GM21447 (cell line): ENCODE data around the gene SLC22A1.
"Not testable (repeated sequence)": the region's sequence is repeated elsewhere in the genome, so short reads cannot be mapped to it uniquely, and the experiment has no call there.

Source experiments
- ATAC-seq: cut with Tn5 transposase; IDR thresholded peaks from one replicate; pipeline ENCODE4 v1.9.1; 2021; ENCODE audit not compliant: unreplicated experiment

Gene SLC22A1

DNA sequence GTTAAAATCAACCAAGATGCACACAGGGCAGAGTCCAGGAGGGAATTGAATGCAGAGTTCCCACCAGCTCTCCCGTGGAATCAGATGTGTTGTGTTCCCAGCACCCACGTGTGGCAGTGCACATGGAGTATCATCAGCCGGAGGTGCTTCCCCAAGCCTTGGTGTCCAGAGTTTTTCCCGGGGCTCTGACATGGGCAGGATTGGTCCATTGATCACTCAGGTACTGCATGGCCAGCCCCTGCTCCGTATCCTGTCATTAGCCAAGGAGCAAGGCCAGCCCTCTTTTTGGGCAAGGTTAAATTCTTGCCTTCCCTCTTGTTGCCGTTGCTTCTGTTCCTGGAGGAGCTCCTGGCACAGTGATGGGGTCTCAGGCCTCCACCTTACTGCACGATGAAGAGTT, 28.6 kb upstream of the SLC22A1 start:
- ATAC-seq = no peak

GRCh38 chr6:160093946-160094345, 27.7 kb upstream of the SLC22A1 start:
- ATAC-seq = no peak

GRCh38 chr6:160095146-160095845, 26.3 kb upstream of the SLC22A1 start:
- ATAC-seq = no peak

DNA sequence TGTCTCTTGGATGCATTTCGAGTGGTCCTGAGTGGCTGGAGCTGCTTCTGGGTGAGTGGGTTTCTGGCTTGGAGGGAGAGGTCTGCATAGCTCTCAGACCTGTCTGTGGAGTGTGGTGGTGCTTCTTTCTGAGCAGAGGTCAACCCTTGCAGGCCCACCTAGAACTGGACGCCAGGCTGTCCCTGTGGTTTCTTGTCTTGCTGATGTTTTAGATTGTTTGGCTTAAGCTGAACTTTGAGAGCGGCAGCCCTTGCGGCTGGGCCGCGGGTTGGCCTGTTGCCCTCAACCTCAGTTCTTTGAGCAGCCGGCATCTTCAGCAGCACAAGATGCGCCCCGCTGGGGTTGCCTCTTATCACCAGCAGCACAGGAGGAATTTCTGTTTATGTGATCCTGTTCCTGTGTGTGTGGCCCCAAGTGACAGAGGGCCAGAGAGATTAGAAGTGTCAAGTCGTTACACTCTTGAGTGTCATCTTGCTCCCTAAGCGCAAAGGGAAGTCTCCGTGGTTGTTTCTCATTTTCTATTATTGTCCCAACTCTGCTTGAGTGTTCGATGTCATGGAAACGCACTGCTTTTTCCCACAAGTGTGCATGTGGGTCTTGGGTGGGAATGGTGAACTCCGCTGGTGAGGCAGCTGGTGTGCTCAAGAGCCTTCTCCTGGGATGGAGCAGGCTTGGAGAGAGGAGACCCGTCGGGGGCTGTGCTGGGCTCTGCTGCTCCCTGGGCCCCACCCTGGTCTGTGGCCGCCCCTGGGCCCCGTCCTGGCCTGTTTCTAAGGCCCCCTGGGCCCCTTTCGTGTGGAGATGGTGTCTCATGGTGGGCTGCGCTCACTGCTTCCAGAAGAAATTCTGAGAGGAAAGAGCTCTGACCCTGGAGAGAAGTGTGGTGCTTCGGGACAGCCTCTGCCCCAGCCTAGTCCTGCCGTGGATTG, 20.1 kb upstream of the SLC22A1 start:
- ATAC-seq = no peak

DNA sequence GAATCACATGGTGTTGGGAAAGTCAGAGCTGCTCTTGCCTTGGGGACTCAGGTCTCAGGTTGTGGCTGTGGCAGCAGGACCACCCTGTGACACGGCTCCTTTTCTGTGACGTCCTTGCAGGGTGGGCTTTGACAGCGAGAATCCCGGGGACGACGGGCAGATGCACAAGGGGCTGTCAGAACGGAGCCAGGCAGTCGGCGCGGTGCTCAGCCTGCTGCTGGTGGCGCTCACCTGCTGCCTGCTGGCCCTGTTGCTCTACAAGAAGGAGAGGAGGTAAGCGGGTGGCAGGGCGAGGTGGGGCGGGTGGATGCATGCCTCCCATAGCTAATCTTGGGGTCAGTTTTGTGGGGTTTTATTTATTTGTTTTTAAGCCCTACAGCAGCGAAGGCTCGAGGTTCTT, 19.2 kb upstream of the SLC22A1 start:
- ATAC-seq = no peak

DNA sequence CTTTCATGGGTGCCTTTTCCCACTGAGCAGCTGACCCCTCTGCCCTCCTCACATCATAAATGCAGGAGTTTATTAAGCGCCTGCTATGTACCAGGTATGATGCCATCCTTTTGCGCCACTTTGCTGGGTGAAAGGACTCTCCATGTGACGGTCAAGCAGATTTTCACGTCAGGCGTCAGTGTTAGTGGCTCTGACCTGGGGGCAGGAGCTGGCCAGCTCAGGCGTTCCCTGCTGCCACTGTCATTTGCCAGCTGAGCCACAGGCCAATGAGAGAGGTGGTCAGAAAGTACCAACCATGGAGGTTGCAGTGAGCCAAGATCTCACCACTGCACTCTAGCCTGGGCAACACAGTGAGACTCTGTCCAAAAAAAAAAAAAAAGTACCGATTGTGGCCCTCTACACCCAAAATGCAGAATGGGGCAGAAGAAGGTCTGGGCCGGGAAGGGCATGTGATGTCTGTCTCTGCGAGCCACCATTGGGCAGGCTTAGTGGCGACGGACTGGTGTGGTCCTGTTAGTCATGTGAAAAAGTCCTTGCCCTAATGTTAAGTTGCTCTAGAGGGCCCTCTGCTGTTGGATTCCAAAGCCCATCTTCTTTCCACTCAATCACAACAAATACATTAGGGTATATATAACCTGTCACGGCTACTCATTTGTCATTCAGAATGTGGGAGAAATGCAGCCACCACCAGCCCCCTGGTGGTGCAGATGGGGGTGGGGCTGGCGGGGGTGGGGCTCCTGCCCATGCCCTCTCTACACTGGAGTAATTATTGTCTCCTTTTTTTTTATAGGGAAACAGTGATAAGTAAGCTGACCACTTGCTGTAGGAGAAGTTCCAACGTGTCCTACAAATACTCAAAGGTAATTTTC, 18.4 kb upstream of the SLC22A1 start:
- ATAC-seq = no peak

- ATAC-seq = no peak
Observed at GRCh38 chr6:160103825-160104100, 17.9 kb upstream of the SLC22A1 start.

- no peak for ATAC-seq
Observed at GRCh38 chr6:160104821-160105517, 16.6 kb upstream of the SLC22A1 start.

GRCh38 chr6:160106010-160106409, 15.6 kb upstream of the SLC22A1 start:
- ATAC-seq = no peak

- ATAC-seq = no peak
Observed at GRCh38 chr6:160106701-160107100, 14.9 kb upstream of the SLC22A1 start.

- ATAC-seq = no peak
Observed at GRCh38 chr6:160108077-160108476, 13.5 kb upstream of the SLC22A1 start.

GRCh38 chr6:160110586-160111123, 11.0 kb upstream of the SLC22A1 start:
- ATAC-seq = no peak

- ATAC-seq = no peak
Observed at GRCh38 chr6:160111806-160112205, 9.8 kb upstream of the SLC22A1 start.

- ATAC-seq = no peak
Observed at GRCh38 chr6:160112628-160113299, 8.9 kb upstream of the SLC22A1 start.

GRCh38 chr6:160114536-160114935, 7.1 kb upstream of the SLC22A1 start:
- not testable (repeated sequence) for ATAC-seq

GRCh38 chr6:160115421-160115820, 6.2 kb upstream of the SLC22A1 start:
- no peak for ATAC-seq

- no peak for ATAC-seq
Observed at GRCh38 chr6:160116411-160116810, 5.2 kb upstream of the SLC22A1 start.

GRCh38 chr6:160117137-160117536, 4.5 kb upstream of the SLC22A1 start:
- ATAC-seq = no peak

DNA sequence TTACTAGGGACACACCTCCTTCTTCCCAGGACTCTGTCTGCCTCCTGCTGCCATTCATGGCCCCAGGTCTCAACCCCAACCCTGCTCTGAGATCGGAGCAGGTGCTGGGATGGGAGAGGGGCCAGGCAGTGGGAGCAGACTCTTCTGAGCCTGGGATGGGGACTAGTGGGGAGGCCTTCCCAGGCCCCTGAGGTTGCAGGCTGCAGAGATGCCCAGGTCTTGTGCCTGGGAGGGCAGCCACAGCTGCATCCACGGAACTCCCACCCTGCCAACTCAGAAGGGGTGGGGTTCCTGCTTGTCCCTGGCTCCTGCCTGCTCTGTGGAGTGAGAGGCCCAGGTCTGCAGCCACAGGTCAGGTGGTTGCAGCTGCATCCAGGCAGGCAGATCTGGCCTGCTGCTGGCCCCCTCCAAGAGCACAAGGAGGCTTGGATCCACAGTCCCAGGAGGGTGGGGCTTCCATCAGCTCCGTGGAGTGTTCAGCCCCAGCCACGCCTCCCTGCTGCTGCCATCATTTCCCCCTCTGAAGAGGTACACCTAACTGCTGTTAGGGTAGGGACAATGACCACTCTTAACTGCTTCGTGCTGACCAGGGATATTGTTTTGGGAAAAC, 2.9 kb upstream of the SLC22A1 start:
- no peak for ATAC-seq

DNA sequence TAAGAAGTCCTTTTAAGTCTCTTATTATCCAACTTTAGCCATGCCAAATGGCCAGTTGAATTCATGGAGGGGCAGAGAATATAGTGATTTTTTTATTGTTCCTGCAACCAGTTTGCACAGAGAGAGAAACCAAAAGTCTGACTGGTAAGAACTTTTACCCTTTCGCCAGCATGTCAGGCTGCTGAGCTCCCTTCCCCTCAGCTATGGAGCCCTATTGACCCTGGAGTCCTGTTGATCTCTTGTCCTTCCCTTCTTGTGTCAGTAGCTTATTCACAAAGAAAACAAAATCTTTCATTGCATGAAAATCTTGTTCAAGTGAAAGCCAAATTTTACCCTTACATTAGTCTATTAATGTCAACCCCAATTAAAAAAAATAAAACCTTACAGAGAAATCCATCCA, 1.5 kb upstream of the SLC22A1 start:
- no peak for ATAC-seq
